HG03571 (cell line): Measurements from ENCODE around the gene VPS26A.
"Not testable (repeated sequence)": the region's sequence is repeated elsewhere in the genome, so short reads cannot be mapped to it uniquely, and the experiment has no call there.

ENCODE experiments used
- ATAC-seq: cut with Tn5 transposase; IDR thresholded peaks from one replicate; pipeline ENCODE4 v1.9.1; 2021; ENCODE audit not compliant: unreplicated experiment

Gene VPS26A

DNA sequence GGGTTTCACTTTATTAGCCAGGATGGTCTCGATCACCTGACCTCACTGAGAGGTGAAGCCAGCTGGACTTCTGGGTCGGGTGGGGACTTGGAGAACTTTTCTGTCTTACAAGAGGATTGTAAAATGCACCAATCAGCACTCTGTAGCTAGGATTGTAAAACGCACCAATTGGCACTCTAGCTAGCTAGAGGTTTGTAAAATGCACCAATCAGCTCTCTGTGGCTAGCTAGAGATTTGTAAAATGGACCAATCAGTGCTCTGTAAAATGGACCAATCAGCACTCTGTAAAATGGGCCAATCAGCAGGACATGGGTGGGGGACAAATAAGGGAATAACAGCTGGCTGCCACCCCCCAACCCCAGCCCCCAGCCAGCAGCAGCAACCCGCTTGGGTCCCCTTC is 51.3 kb downstream of the VPS26A start:
- not testable (repeated sequence) for ATAC-seq

- no peak for ATAC-seq
Measured at GRCh38 chr10:69176823-69177222, 52.8 kb downstream of the VPS26A start.

- peak; percentile 14 for ATAC-seq
Measured at GRCh38 chr10:69179089-69179742, 55.2 kb downstream of the VPS26A start.

GRCh38 chr10:69179743-69180524 is 56.0 kb downstream of the VPS26A start, which contains the start of gene SUPV3L1:
Gene SUPV3L1 (plus strand): TSS chr10:69180234. CDS start chr10:69180292, 58 bp downstream.
- ATAC-seq, result peak; percentile 84

DNA sequence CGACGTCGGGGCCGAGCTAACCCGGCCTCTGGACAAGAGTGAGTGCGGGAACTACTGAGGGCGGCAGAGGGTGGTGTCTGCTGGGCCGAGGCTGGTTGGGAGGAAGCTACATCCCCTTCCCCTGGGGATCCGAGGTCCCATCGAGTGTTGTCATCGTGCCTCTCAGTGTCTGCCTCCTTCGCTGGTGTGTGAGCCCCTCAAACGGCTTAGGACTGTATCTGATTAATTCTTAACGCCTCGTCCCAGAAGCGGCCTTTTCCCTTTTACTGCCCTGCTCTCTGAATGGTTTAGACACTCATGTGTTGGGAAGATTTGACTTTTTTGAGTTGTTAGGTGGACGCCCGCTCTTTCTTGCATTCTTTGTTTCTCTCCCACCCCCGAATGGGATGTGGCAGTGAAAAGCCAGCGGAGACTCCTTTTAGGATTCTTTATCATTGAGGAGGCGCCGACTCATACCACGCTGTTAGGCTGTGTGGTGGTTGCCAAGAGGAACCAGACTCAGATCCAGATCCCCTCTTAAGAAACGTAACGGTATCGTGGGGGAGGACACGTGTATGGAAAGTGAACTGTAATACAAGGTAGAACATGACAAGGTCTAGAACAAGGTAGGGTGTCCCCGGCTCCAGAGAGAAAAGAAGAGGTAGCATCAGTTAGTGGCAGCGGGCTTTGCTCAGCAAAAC is 56.7 kb downstream of the VPS26A start:
- no peak for ATAC-seq

DNA sequence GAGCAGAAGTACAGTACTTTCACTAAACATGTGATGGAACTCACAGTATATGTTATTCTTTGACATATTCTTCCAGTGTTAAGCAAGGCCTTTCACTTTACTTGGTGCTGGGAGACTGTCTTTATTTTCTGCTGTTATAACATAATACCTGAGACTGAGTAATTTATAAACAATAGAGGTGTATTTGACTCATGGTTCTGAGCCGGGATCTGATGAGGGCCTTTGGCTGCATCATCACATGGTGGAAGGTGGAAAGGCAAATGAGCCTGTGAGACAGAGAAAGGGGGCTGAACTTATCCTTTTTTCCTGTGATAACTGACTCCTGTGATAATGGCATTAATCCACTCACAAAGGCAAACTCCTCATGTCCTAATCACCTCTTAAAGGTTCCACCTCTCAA is 57.5 kb downstream of the VPS26A start:
- no peak for ATAC-seq

GRCh38 chr10:69182005-69182404 is 58.0 kb downstream of the VPS26A start:
- ATAC-seq, result no peak

GRCh38 chr10:69186524-69186923 is 62.5 kb downstream of the VPS26A start:
- no peak for ATAC-seq

GRCh38 chr10:69201045-69201444 is 77.1 kb downstream of the VPS26A start:
- ATAC-seq, result no peak

GRCh38 chr10:69202332-69202731 is 78.4 kb downstream of the VPS26A start:
- no peak for ATAC-seq

GRCh38 chr10:69208761-69209160 is 84.8 kb downstream of the VPS26A start:
- no peak for ATAC-seq

DNA sequence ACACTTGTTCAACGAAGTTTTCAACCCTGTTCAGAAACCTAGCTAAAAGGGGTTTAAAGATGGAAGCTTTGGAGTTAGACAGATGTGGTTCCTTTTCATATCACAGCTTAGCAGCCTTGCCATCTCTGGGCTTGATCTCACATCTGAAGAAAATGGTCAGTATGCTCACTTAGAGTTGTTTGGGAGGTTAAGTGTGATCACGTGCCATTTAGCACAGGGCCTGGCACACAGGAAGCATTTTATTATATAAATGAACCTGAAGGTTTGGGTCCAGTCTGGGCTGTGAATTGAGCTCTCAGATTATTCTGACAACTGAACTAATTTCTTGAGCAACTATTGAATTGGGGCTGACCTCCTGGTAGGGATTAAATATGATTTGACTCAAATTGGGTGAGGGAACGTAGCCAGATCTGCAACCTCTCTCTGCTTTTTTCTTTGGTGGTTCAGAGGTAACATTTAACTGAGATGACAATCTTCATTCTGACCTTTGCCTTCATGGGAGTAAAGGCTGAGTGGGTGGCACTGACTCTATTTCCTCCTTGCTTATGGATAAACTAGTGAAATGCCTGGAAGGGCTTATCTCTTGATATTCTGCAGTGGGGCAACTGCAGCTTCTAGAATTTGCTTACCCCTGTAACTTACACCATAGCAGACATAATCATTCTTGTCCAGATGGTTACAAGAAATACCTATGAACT is 86.0 kb downstream of the VPS26A start:
- no peak for ATAC-seq

GRCh38 chr10:69211104-69211503 is 87.1 kb downstream of the VPS26A start:
- no peak for ATAC-seq

GRCh38 chr10:69211524-69211923 is 87.5 kb downstream of the VPS26A start:
- ATAC-seq, result no peak

DNA sequence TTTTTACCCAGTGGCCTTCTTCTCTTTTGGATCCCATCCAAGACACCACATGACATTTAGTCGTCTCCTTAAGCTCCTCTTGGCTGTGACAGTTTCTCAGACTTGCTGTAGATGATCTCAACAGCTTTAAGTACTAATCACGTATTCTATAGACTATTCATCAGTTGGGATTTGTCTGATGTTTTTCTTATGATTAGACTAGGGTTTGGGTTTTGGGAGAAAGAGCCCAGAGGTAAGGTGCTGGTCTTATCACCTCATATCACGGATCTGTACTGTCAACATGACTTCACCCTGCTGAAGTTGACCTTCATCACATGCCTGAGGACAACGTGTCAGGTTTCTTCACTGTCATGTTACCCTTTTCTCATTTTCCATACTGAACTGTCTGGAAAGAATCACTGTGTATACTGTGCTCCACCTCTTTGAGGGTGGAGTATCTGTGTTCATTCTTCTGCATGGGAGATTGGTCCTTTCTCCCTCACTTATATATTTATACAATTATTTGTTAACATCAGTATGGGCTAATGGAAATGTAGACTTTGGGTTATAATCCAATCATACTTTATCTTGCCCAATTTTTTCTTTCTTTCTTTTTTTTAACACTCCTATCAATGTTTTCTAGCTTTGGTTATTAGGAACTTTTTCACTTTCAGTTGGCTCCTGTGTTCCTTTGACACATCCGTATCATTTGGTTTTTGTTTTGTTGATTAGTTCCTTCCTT is 89.8 kb downstream of the VPS26A start:
- no peak for ATAC-seq

- no peak for ATAC-seq
Measured at GRCh38 chr10:69214666-69215131, 90.7 kb downstream of the VPS26A start.

DNA sequence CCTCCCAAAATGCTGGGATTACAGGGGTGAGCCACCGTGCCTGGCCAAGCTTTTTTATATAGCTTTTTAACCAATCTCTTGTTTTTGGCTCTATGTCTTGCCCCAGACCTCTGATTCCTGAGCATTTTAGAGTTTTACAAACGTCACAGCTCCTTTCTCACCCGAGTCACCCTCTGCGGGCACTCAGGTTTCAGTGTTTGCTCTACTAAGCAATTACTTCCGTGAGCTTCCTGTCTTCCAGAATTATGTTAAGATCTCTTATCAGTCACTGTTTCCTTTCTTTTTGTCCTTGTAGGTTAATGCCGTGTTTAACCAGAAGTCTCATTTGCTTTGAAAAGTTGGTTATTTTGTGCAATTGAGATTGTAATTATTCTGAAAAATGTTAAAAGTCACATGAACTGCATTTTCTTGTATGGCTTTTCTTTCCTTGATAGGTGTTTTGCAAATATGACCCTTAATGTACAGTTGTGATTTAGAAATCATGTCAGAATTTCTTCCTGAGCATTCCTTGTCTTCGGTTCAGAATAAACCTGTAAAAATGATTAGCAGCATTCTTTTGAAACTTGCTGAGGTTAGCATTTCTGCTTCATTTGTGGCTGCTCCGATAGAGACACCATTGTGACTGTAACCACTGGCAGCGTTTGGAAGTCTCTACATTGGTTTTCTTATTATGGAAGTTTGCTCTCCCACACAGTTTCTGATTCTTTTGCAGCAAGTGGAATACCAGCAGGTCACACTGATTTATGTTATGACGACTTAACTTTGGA is 91.6 kb downstream of the VPS26A start:
- ATAC-seq, result no peak

GRCh38 chr10:69216577-69217118 is 92.7 kb downstream of the VPS26A start:
- ATAC-seq, result no peak

- ATAC-seq, result no peak
Measured at GRCh38 chr10:69217119-69217754, 93.3 kb downstream of the VPS26A start.
